ENCODE data around the gene TTBK2.
"Not testable (repeated sequence)": the region's sequence is repeated elsewhere in the genome, so short reads cannot be mapped to it uniquely, and the experiment has no call there.

TTBK2 gene

DNA sequence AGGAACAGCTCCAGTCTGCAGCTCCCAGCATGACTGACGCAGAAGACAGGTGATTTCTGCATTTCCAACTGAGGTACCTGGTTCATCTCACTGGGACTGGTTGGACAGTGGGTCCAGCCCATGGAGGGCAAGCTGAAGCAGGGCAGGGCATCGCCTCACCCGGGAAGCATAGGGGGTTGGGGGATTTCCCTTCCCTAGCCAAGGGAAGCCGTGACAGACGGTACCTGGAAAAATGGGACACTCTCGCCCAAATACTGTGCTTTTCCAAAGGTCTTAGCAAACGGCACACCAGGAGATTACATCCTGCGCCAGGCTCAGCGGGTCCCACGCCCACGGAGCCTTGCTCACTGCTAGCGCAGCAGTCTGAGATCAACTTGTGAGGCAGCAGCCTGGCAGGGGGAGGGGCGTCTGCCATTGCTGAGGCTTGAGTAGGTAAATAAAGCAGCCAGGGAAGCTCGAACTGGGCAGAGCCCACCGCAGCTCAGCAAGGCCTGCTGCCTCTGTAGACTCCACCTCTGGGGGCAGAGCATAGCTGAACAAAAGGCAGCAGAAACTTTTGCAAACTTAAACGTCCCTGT is 156.3 kb downstream of the TTBK2 start:
- DNase-seq (ENCODE audit: low read depth in 2 of 2) = not testable (repeated sequence)

DNA sequence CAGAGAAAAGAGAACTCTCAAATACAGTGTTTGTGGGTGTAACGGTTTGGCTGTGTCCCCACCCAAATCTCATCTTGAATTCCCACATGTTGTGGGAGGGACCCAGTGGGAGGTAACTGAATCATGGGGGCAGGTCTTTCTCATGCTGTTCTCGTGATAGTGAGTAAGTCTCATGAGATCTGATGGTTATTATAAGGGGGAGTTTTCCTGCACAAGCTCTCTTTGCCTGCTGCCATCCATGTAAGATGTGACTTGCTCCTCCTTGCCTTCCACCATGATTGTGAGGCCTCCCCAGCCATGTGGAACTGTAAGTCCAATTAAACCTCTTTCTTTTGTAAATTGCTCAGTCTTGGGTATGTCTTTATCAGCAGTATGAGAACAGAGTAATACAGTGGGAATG is 158.8 kb downstream of the TTBK2 start:
- DNase-seq (ENCODE audit: low read depth in 2 of 2) = not testable (repeated sequence)

DNA sequence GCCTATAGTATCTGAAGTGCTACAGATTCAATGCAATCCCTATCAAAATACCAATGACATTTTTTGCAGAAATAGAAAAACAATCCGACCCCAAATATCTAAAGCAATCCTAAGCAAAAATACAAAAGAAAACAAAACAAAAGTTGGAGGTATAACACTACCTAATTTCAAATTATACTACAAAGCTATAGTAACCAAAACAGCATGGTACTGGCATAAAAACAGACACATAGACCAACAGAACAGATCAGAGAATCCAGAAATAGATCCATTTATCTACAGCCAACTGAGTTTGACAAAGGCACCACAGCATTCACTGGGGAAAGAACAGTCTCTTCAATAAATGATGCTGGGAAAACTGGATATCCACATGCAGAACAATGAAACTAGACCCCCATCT is 159.8 kb downstream of the TTBK2 start:
- no peak for DNase-seq (ENCODE audit: low read depth in 2 of 2)

DNA sequence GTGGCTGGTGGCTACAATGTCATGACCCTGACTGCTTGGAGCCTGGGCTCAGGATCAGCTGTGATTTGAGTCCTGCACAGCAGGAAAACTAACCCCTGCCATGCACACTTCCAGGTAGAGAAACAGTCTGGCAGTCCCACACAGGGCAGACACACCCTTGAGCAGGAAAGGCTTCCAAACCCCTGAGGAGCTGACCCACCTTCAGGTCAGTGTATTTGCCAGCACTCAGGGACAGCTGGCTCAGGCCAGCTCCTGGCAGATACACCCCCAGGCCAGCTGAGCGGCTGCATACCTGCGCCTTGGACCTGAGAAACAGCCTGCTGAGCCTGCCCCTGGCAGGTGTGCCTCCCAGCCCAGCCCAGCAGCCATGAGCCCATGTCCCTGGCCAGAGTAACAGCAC is 161.5 kb downstream of the TTBK2 start:
- no peak for DNase-seq (ENCODE audit: low read depth in 2 of 2)

DNA sequence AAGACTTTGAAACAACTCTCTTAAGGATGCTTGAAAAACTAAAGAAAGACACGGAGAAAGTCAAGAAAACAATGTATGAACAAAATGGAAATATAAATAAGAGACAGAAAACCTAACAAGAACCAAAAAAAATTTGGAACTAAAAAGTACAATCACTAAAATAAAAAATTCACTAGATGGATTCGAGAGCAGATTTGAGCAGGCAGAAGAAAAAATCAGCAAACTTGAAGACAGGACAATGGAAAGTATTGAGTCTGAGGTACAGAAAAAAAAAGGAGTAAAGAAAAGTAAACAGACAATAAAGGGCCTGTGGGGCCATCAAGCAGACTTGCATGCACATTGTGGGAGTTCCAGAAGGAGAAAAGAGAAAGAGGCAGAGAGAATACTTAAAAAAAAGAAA is 170.3 kb downstream of the TTBK2 start:
- DNase-seq (ENCODE audit: low read depth in 2 of 2) = no peak

DNA sequence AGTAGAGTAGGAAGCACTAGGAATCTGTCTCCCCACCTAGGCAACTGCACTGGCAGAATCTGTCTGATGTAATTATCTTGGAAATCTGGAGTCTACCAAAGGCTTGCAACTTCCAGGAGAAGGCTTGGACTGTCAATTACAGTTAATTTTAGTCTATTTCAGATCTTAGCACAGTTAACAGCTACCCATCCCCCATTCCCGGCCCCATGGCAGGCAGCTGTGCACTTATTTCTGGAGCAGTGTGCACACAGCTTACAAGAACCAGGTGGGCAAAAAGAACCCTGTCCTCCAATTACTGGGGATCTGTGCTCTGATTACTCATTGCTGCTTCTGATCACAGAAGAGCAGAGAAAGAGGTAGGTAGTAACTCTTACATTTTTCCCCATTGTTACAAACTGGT is 171.3 kb downstream of the TTBK2 start:
- no peak for DNase-seq (ENCODE audit: low read depth in 2 of 2)

DNA sequence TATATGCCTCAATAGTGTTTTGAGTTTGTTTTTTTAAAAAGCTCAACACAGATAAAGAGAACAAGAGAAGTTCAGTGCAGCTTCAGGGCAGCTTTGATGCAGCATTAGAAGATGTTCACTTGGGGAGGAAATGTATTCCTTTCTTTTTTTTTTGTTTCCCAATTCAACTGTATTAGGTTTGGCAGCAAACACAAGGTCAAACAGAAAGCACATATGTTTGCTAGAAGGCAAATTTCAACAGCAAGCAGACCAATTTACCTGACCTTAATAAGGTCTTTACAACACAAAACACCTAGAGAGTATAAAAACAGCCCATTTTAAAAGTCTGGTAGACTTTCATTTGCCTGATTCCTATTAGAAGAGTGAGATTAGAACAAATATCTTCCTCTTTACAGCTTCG is 176.4 kb downstream of the TTBK2 start:
- no peak for DNase-seq (ENCODE audit: low read depth in 2 of 2)

DNA sequence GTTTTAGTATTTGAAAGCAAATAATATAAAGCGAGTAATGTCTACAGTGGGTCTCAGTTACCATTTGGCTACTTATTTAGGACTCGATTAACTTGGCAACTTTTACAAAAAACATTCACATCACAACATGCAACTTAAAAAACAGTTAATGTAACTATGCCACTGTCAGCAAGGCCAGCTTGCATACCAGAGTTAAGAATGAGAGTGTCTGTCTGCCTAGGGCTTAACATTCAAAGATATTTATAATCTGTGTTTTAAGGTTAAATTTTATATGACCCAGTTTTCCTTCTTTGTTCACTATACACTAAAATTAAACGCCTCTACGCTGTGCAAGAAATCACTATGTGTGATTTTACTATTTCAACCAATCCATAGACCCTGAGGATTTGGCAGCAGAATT is 178.4 kb downstream of the TTBK2 start:
- DNase-seq (ENCODE audit: low read depth in 2 of 2) = no peak

DNA sequence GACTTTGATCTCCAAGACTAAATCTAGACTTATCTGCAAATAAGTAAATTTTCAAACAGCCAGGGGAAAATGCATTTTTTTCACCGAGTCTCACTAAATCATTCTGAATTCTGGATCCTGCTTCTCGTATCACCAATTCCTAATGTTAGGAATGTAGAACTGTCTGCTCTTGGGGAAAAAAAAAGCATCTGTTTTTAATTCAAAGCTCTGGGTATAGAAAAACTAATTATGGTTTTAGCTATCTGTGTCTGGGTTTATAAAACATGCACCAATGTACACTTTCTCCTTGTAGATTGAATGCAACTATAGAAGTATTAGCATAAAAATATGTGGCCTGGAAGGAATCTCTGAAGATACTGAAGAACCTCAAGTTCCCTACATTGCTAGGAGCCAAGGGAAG is 178.9 kb downstream of the TTBK2 start:
- no peak for DNase-seq (ENCODE audit: low read depth in 2 of 2)

DNA sequence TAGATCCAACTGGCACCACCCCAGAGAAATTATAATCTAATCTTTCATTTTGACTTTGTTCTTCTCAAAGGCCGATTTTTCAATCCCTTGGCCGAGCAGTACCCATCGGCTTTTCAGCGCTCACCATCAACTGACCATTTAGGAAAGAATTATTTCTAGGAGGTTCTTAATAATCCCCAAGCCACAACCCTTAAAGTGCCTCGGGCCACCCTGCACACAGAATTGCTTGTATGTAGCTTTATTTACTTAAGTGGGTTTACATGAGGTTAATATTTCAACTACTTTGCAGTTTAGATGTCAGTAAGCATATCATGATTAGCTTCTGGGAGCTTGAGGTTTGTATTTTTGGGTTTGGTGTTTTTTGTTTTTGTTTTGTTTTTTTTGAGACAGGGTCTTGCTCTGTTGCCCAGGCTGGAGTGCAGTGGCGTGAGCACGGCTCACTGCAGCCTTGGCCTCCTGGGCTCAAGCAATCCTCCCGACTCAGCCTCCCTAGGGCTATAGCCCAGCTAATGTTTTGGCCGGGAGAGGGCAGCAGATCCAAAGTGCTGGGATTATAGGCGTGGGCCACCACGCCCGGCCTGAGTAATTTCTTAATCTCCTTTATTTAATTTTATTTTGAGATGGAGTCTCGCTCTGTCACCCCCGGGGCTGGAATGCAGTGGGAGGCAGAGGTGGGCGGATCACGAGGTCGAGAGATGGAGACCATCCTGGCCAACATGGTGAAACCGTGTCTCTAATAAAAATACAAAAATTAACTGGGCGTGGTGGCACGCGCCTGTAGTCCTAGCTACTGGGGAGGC is 182.8 kb downstream of the TTBK2 start:
- no peak for DNase-seq (ENCODE audit: low read depth in 2 of 2)

DNA sequence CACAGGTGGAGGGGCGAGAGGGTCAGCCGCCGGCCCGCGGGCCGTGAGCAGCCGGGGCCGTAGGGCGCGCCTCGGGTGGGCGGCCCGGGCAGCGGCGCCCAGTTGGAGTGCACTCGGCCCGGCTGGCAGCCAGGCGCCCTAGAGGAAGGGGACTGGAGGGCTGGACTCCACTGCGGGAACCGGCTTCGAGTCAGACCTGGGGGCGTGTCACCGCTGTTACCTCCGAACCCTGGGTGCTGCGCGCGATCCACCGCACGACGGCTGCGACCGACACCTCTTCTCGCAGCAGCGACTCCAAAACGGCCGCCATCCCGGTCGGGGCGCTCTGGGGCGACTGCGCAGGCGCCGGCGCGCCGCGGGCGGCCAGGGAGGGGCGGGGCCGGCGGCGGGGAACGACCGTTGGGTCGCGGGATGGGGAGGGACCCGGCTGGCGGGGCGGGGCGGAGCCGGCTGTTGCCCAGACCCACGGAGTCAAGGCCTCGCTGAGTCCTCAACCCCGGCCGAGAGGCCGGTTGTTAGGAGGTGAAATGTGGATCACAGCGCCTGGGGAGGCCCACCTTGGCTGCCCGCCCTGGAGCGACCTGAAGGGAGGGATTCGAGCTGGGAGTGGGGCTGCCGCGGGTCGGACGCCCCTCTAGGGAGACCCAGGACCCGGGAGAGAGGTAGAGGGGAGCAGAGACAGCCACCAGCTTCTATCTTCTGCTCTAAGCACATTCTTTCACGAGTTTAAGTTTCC is 183.6 kb downstream of the TTBK2 start, which contains the start of gene CDAN1:
Gene CDAN1, minus strand, starts transcription at position 336 of the 736 bp plus-strand sequence. Its CDS starts 26 bp downstream, at position 310.
- DNase-seq (ENCODE audit: low read depth in 2 of 2) = peak; percentile 90 to 92

DNA sequence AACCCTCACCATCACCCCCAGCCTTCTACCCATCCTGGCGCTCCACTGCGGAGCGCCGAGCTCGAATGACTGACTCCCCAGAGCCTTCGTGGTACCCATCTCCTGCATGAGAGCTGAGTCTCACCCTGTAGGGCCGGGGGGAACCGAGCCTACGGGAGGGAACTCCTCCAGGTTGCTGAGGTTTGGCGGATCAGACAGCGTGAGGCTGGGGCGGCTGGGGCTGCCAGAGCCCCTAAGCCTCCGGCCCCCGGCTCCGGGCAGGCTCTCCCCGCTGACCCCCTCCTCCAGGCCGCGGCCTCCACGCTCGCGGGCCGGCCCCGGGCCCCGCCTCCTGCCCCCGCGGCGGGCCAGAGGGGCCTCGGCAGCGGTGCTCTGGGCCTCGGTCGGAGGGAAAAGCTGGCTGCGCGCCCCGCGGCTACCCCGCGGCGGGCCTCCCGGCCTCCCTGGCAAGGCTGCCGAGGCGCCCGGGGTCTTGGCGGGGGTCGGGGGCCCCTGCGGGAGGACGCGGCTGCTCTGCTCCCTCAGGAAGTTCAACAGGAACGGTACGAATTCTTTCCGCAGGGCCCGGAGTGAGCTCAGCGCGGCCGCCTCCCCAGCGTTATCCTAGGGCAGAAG is 184.3 kb downstream of the TTBK2 start:
- DNase-seq (ENCODE audit: low read depth in 2 of 2) = no peak

DNA sequence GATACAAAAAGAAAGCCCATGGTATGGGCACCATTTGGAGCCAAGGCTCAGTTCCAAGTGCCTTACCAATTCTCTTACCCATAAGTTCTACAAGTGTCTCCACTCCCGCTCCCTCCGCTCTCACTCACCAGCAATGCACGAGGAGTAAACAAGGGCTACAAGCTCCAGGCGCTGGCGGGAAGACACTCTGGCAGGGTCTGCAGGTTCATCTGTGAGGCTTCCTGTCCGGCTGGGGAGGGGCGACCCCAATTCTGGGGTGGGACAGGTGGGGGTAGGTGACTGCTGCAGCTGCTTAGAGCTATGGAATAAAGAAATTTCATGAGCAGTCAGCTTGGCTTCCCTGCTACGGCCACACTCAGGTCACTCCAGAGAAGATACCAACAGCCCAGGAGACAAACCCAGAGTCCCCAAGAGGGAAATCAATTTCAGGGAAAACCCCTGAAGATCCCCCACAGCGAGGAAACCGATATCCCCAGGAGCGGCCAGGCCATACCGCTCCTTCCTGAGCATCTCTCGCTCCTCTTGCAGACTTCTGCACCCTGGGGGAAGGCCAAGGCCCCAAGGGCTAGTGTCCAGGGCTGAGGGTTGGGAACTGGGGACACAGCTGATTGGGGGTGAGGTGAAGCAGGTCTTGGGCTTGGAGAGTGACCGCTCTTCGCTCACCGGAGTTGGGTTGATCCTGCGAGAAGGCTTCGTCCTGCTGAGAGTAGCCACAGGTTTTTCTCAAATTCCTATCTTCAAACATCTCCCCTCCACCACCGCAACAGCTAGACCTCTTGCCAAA is 185.0 kb downstream of the TTBK2 start:
- no peak for DNase-seq (ENCODE audit: low read depth in 2 of 2)

DNA sequence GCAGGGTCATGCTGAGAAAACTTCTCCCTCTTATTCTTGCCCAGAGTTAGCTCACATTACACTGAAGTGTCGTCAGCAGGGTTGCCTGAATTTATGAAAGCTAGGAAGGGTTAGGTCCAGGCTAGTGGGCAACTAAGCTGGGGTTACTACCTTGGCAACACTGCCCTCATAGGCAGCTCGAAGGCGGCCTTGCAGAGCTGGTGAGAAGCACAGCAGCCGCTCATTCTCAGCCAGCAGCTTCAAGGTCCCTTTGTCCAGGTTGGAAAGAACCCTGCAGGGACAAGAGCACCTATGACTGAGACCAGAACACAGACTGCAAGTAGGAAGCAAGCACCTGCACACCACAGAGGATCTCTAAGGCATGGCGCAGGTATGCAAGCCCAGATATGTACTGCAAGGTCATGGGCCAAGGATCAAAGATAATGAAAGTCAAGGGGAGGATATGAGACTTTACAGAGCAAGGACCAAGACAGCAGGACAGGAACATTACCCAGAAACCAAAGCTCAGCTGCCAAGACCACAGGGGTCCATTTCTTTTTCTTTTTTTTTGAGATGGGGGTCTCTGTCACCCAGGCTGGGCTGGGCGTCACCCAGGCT is 186.4 kb downstream of the TTBK2 start:
- no peak for DNase-seq (ENCODE audit: low read depth in 2 of 2)

DNA sequence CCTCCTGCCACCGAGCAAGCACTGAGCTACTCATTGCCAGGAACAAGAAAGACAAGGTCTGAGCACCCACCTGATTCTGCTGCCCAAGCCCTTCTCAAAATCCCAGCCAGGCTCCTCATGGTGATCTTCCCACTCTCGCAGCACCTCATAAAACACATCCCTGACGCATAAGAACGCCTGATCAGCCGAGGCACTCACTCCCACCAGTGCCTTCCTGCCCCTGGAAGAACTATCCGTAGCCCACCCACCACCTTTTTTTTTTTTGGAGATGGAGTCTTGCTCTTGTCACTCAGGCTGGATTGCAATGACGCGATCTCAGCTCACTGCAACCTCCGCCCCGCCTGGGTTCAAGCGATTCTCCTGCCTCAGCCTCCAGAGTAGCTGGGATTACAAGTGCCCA is 187.6 kb downstream of the TTBK2 start:
- no peak for DNase-seq (ENCODE audit: low read depth in 2 of 2)

DNA sequence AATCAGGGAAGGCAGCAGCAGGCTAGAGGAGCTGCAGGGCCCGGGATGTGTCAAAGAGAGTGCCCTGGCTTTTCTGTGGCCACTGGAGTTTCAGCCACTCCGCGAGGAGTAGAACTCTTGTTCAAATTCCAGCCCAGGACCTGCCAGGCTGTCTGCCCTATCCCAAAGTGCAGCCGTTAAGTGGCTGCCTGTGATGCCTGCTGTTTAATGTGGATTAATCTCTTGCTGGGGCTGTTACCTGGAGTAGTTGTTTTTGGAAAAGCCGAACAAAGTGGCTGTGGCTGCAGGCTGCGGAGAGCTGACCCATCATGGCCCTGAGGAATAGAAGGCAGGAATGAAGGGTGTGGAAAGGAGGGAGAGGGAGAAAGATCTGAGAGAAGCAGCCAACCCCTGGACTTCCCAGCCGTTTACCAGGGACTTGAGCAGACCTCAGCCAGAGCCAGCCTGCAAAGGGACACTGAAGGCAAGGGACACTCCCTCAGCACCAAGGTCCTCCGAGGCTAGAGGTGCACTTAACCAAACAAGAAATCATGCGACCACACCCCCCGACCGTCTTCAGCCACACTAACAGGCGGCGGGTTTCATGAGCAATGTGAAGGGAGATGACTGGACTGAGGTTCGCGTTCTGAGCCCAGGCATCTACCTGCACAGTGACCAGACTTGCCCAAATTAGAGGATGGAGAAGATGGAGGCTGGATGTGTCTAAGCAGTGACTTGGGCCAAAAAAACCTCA is 188.3 kb downstream of the TTBK2 start:
- DNase-seq (ENCODE audit: low read depth in 2 of 2) = no peak

DNA sequence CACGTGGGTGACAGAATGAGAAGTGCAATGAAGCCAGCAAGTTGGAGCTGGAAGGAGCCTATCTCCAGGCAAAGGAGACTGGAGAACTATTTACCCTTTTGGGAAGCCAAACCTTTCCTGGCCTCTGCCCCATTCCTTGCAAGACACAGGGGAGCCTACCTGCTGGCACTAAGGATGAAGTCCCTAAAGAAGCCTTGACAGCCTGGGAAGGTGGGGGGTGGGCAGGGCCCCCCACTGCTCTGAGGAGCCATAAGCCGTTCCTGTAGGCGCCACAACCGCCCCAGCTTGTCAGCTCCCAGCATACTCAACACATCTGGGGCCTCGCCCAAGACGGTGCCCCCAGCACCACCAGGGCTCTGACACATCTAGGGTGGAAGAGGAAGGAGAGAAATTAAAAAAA is 189.1 kb downstream of the TTBK2 start:
- no peak for DNase-seq (ENCODE audit: low read depth in 2 of 2)

DNA sequence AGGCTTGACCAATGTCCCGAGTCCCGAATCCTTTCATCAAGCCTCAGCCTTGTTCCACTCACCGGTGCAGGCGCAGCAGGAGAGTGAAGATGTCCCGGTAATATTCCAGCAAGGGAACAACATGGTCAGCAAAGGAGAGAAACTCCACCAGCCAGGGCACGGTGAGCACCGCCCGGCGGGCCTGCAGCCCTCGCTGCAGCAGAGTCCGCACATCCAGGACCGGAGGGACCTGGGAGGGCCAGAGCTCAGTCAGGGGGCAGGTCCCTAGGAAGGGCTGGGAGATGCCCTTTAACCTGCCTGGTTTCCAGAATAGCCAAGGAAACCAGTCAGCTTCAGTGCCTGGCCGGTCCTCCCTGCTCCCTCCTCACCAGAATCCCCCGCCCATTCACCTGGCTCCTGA is 190.0 kb downstream of the TTBK2 start:
- DNase-seq (ENCODE audit: low read depth in 2 of 2) = no peak

DNA sequence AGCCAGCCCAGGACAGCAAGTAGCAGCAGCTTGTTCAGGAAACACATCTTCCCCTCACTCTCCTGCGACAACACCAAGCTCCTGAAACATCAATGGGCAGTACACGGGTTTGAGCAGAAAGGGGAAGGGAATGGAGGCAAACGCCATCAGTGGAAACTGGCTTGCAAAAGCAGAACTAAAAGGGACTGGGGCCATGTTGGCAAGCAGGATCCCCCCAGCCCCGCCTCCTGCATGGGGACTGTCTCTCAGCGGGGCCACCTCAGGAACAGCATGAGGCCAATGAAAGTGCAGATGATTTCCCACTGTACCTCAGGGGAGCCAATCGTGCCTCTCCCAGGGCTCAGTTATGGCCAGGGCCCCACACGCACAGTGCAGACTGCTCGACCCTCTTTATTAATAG is 190.4 kb downstream of the TTBK2 start:
- no peak for DNase-seq (ENCODE audit: low read depth in 2 of 2)

DNA sequence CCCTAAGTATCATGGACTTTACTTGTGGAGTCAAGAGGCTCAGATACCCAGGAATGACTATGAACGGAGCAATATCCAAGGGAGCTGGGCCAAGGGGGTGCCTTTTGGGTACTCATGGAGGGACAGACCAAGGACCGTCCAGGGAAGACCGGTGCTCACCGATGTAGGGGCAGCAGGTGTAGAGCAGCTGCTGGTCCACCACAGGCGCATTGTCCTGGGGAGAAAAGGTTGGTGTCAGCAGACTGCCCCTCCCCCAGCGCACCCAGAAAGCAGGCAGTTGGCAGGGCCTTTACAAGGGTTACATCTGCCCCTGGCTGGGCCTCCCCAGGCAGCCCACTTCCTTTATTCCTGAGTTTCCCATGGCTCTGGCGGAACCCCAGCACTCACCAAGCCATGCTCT is 191.2 kb downstream of the TTBK2 start:
- no peak for DNase-seq (ENCODE audit: low read depth in 2 of 2)

DNA sequence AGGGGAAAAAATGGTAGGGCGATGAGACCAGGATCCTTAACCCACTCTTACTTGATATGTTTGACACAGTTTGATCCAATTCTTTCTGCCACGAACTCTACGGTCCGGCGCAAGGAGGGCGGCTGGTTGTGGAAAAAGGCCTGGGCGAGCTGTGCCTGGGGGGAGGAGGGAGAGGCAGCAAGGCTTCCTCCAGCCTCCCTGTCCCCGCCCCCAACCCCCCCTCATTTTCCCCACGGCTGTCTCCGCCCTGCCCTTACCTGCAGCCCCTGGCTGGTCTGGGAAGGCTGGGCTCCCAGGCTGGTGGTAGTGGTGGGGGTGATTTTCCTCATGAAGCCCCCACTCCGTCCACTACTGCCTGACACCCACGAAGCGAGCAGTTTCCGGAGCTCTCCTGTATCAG is 191.6 kb downstream of the TTBK2 start:
- DNase-seq (ENCODE audit: low read depth in 2 of 2) = no peak
